Measurements from ENCODE around the gene NRAS.

DNA sequence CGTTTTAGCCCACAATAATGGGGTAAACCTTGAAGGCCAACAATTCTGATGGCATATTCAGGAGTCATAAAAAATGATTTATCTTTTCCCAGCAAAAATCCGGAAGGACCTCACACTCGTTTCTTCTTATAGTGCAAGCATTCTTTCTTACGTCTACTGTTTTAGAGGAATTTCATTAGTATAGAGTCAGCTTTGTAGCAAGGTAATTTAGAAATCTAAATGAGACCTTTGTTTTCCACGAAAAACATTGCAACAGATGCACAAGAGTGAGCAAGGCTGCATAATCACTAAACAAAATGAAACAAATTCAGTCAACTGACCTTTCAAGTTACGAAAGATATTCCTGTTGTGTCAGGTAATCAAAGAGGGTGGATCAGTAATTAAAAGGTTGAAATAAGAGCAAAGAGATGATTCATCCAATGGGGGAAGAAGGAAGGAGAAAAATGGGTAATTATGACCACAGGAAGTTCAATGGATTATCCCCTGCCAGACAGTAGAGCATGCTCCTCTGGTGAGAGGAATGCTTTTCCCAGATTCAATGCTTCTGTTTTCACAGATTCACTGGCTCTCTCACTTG, 41.8 kb upstream of the NRAS start:
- TF ChIP-seq, protein P1, sequence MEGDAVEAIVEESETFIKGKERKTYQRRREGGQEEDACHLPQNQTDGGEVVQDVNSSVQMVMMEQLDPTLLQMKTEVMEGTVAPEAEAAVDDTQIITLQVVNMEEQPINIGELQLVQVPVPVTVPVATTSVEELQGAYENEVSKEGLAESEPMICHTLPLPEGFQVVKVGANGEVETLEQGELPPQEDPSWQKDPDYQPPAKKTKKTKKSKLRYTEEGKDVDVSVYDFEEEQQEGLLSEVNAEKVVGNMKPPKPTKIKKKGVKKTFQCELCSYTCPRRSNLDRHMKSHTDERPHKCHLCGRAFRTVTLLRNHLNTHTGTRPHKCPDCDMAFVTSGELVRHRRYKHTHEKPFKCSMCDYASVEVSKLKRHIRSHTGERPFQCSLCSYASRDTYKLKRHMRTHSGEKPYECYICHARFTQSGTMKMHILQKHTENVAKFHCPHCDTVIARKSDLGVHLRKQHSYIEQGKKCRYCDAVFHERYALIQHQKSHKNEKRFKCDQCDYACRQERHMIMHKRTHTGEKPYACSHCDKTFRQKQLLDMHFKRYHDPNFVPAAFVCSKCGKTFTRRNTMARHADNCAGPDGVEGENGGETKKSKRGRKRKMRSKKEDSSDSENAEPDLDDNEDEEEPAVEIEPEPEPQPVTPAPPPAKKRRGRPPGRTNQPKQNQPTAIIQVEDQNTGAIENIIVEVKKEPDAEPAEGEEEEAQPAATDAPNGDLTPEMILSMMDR (IDR thresholded peaks at IDR 0.05), result no peak
- TF ChIP-seq POLR2A (IDR thresholded peaks at IDR 0.05), result no peak

Measured in testis (tissue), 2 donors.